Medulla oblongata (tissue), 1 donor: Measurements from ENCODE around the gene ATXN3L.
"Not testable (repeated sequence)": the region's sequence is repeated elsewhere in the genome, so short reads cannot be mapped to it uniquely, and the experiment has no call there.

Experiments
- DNase-seq: peaks from one replicate; pipeline ENCODE4 v3.0.0-alpha.2; 2015; ENCODE audit errors: extremely low spot score

ATXN3L gene

GRCh38 chrX:13307041-13307440 lies 12.8 kb downstream of the ATXN3L start:
- no peak for DNase-seq

DNA sequence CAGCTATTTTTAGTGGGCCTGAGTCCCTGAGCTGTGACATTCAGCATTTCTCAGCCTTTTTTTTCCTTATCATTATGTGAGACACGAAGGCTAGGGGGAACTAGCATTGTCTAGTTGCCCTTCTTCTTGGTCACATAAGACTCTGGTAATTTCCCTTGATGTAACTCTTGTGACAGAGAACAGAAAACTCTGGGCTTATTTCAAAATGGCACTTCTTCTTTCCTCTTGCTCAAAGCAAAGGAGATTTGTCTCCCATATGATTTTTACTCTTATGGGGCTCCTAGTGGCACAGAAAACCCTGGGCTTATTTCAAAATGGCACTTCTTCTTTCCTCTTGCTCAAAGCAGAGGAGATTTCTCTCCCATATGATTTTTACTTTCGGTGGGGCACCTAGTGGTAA lies 14.7 kb downstream of the ATXN3L start:
- no peak for DNase-seq

DNA sequence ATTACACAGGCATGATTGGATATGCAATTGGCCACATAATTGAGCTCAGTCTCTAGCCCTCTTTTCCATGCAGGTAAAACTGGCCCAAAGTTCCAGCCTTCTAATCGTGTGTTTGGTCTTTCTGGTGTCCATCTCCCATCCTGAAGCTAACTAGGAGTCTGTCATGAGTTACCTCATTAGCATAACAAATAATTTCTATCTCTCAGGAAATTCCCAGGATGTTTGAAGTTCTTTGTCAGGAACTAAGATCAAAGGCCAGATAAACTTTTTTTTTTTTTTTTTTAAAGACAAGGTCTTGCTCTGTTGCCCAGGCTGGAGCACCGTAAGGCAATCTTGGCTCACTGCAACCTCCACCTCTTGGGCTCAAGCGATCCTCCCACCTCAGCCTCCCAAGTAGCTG lies 15.8 kb downstream of the ATXN3L start:
- DNase-seq: no peak

DNA sequence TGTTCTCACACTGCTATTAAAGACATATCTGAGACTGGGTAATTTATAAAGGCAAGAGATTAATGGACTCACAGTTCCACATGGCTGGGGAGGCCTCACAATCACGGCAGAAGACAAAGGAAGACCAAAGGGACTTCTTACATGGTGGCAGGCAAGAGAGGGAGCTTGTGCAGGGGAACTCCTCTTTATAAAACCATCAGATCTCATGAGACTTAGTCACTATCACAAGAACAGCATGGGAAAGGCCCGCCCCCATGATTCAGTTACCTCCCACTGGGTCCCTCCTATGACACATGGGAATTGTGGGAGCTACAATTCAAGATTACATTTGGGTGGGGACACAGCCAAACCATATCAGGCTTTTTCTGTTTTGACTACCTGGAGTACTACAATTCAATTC lies 16.6 kb downstream of the ATXN3L start:
- not testable (repeated sequence) for DNase-seq

DNA sequence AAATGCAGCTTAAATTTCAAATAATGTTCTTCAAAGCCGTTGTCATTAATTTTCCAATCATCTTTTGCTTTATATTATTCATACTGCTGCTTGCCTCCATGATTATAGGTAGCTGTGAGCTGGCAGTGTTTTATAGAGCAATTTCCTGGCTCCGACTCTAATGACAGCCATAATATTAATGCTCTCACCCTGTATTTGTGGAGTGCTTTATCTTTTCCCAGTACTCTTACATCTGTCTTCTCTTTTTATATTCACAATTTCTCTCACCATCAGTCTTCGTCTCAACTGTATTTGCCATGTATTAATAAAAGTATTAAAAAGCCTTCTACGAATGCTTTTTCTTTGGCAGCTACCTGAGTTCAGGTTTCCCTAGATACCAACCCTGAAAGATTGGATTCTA lies 21.0 kb downstream of the ATXN3L start:
- no peak for DNase-seq

GRCh38 chrX:13295841-13296240 lies 24.0 kb downstream of the ATXN3L start:
- no peak for DNase-seq

- peak; percentile 20 for DNase-seq
Measured at GRCh38 chrX:13293700-13294099, 26.2 kb downstream of the ATXN3L start.

GRCh38 chrX:13290891-13291614 lies 28.8 kb downstream of the ATXN3L start:
- no peak for DNase-seq

GRCh38 chrX:13288671-13289070 lies 31.2 kb downstream of the ATXN3L start:
- DNase-seq: no peak

DNA sequence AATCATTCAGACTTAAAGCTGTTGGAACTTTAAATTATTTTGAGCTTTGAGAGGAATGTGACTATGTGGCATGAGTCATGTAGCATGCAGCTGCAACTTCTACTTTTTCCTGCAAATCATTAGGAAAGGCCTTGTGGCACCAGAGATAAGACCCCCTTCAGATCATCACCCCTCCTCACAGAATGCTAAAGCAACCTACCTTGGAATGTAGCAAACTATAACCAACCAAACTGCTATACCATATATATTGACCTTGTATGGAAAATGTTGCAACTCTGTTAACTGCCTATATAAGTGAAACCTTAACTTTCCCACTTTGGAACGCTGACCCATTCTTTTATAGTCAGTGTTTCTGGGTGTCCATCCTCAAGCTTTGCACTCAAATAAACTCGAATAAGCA lies 32.0 kb downstream of the ATXN3L start:
- DNase-seq: no peak

- DNase-seq: no peak
Measured at GRCh38 chrX:13285693-13286092, 34.2 kb downstream of the ATXN3L start.

DNA sequence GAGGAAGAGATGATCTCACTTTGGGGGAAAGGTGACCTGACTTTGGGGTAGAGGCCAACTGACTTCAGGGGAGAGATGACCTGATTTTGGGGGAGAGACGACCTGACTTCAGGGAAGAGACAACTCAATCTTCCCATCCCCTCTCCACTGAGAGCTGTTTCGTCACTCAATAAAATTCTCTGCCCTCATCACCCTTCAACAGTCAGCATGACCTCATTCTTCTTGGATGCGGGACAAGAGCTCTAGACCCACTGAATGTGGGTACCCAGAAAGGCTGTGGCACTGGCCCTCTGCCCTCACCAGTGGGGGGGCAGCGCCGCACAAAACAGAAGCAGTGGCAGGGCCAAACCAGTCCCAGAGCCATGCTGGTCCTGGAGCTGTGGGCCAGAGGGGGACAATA lies 34.6 kb downstream of the ATXN3L start:
- no peak for DNase-seq

GRCh38 chrX:13284570-13284969 lies 35.3 kb downstream of the ATXN3L start:
- DNase-seq: no peak

- no peak for DNase-seq
Measured at GRCh38 chrX:13283950-13284546, 35.8 kb downstream of the ATXN3L start.

DNA sequence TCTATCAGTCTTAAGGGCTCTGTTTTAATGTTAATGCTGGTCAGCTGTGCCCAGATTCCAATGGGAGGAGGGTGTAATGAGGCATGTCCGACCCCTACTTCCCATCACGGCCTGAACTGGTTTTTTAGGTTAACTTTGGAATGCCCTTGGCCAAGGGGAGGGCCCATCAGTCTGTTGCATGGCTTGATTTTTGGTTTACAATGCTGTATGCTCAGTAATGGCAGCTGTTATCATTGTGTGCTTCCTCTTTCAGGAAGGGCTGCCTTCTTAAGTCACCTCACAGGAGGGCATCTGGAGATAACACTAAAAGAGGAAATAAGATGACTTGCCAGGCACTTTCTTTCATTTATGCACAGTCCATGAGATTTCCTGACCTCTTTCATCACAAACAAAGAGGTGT lies 36.3 kb downstream of the ATXN3L start:
- no peak for DNase-seq

GRCh38 chrX:13281289-13281688 lies 38.6 kb downstream of the ATXN3L start:
- no peak for DNase-seq

DNA sequence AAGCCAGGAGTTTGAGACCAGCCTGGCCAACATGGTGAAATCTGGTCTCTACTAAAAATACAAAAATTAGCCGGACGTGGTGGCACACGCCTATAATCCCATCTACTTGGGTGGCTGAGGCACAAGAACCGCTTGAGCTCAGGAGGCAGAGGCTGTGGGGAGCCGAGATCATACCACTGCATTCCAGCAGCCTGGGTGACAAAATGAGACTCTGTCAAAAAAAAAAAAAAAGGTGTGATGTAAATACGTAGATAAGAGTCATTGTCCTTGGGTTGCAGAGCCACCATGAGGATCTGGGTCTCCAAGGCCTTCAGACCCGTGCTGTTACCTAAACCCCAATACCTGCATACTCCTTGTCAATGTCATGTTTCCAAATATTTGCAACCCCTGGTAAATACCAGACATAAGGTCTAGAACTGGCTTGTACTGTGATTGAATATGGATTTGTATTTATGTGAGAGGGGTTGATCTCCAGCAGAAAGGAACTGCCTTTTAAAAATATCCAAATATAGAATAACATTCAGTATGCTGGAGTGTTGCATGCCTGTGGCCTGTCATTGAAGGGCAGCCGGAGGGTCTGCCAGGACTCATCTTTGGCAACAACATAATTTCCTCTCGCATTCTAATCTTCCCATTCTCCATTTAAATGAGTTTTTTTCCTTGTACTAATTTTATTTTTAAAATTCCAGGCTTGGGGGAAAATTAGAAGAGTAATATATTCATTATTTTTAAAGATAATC lies 40.4 kb downstream of the ATXN3L start:
- no peak for DNase-seq

DNA sequence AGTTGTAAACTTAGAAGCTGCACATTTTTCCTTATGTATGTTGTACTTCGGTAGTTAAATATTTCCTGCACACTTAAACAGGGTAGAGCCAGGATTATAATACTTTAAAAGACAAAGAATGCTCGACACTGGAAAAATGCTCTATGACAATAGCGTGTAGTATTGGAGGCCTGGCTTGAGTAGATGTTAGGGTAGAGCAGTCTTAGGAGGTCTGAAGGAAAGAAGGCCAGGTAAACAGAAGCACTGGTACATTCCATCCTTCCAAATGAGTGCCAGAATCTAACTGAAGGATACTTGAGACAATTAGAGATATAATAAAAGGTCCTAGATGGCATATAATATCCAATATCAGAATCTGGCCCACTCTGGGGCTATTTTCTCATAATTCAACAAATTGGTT lies 42.3 kb downstream of the ATXN3L start:
- DNase-seq: no peak

DNA sequence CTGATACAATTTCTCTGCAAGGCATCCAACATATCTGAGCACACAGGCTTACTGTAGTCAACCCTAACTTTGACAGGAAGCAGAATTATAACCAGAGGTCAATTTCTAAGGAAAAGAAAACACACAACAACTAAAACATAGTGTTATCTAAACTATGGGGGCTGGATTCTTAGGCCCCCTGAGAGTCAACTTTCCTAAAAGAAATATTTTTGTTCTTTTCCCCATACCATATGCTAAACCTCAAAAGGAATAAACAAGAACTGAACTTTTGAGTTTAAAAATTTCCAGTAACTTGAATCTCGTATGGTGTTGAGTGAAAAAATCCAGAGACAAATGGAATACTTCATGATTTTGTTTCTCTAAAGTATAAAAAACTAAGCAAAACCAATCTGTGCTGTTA lies 42.9 kb downstream of the ATXN3L start:
- DNase-seq: no peak

DNA sequence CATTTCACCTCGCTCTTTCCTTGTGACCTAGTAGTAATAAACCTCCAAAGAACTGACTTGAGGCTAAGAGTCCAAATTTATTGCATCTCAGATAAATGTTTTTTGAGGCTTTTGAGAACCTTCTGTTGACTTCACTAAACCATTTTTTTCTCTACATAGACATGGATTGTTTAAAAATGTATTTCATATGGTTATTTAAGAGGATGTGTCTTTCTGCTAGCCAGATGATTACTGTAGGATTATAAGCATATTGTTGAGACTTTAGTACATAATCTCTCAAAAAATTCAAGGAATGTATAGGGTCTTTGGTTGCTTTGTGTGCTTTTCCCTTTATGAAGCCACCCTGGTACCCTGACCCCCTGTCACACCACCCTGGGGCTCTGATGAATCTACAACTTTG lies 44.8 kb downstream of the ATXN3L start:
- no peak for DNase-seq

DNA sequence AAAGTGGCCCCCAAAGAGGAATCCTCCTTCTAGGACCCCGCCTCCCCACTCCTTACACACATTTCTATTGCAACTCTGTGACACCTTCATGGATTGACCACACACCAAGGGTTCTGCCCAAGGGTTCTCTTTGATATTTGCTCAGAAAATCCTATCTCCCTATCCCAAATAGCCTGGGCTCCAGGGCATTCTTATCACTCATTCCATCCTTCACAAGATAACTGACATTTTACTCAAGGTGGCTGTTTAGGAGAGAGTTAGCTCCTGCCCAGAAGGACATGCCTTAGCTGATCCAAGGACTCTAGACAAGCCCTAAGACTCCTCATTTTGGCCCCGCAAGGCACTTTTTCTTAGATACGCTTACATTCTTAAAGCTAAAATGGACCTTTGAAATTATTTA lies 47.4 kb downstream of the ATXN3L start:
- DNase-seq: no peak

- DNase-seq: no peak
Measured at GRCh38 chrX:13271511-13271910, 48.3 kb downstream of the ATXN3L start.

DNA sequence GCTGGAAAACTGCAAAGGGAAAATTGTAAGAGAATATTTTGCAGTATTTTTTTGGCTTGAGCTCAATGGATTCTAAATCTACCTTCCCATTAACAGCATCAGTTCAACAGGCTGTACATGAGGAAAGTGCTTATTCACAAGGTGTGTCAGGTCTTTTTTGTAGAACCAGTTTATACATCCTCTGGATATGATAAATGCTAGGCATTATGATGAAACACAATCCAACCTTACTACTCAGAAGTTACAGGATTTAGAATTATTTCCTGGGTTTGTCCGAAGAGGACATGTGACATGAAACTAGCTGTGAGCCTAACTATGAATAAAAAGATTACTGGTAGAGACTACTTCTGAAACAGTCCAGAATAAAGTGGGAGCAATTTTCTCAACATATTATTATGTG lies 49.5 kb downstream of the ATXN3L start:
- no peak for DNase-seq
